Measurements from ENCODE around the gene RNF145.
"Not testable (repeated sequence)": the region's sequence is repeated elsewhere in the genome, so short reads cannot be mapped to it uniquely, and the experiment has no call there.

Gene RNF145

DNA sequence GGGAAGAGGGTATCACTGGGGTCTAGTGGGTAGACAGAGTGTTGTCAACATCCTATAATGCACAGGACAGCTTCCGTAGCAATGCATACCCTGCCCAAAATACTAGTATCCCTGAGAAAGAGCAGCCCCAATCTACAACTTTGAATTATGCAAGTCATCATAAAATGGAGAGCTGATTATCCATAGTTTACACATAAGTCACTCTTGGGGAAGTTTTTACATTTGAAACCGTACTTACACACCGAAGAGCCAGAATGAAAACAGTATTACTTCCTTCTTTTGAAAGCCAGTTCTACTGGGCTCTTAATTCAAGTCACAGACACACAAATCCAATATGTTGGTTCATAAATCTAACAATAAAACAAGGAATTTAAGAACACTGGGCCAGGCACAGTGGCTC is 21.6 kb downstream of the RNF145 start:
- no peak for DNase-seq

DNA sequence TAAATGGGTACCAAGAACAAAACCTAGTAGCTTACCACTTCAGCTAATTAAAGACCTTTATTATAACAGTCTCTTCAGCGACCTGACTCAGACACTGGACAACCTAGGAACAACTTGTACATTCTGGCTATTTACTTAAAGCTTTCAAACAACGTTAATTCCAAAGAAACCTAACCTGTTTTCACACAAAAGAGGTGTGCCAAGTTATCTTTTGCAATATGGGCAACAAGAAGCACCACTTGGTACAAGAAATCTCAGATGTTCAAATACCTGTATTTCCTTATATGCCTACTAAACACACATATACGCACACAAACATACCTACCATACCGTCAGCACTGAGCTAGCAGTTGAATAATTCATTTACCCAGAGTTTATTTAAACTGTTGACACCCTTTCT is 23.0 kb downstream of the RNF145 start:
- DNase-seq, result no peak

DNA sequence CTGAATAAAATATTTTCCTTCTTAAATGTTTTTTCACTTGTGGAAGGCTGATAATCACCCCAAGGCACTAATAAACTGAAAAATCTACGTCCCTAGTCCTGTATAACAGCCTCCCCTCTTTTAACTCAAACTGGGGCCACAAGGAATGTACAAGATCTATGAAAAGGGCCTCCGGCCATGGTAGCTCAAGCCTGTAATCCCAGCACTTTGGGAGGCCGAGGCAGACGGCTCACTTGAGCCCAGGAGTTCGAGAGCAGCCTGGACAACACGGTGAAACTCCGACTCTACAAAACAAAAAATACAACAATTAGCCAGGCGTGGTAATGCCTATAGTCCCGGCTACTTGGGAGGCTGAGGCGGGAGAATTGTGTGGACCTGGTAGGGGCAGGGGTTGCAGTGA is 23.6 kb downstream of the RNF145 start:
- DNase-seq, result no peak

DNA sequence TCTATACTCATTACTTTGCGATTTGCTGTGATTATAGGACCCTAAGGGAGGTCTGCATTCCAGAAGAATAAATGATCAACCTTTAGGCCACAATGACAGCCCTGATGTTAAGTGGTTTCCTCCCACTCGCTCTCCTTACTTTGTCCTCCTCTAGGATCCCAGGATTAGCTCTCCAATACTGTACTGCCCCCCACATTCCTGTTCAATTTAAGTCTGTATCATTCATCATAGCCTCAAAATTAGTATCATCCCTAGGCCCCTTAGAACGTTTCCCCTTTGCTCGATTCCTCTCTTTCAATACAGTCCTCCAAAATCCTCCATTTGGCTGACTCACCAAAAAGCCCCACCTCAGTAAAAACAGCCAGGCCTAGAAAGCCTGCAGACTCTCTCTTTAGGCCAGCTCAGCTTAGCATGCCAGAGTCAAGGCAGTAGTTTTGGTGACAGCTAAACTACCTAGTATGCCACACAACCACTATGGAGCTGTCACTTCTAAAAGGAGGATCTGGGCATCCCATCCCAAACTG is 24.4 kb downstream of the RNF145 start:
- DNase-seq, result peak; percentile 45

DNA sequence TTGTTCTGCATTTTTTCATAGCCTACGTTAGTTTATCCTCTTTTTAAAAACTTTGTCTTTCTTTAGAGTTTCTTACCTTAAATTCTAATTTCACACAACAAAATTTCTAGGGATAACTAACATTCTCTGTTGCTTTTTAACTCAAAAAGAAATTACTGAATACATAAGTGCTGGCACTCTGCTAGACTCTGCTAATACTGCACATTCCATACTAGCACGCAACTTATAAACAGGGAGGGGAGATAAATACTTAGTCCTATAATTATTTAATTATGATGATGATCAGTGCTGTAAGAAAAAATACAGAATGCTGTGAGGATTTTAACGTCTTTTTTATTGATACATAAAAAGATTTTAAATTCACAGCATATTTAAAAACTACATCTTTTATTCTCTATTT is 25.1 kb downstream of the RNF145 start:
- DNase-seq, result no peak

DNA sequence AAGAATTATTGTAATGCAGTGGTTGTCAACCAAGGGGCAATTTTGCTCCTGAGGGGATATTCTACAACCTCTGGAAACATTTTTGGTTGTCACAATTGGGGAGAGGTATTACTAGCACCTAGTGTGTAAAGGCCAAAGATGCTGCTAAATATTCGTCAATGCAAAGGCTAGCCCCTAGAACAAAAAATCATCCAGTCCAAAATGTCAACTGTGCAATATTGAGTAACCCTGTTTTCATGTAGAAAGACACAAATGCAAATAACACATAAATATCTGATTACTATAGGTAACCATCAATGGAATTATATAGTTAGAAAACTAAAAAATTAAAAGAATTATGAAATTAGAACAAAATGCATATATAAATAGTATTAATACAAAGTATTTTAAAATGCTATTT is 26.1 kb downstream of the RNF145 start:
- no peak for DNase-seq

DNA sequence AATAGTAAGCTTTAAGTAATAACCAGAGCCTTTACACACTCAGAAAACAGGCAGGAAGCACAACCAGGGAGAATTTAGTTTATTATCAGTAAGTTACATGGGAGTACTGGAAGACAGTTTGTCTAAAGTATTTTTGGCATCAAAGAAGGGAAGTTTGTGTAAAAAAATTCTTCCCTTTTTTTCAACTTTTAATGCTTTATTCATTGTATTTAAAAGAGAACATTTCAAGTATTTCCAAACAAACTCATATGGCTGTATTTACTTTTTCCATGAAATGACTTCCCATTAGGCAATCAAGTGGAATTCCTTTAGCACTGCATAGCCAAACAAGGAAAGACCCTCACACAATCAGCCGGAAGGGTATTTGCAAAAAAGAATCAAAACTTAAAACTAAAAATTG is 26.7 kb downstream of the RNF145 start:
- DNase-seq, result no peak

DNA sequence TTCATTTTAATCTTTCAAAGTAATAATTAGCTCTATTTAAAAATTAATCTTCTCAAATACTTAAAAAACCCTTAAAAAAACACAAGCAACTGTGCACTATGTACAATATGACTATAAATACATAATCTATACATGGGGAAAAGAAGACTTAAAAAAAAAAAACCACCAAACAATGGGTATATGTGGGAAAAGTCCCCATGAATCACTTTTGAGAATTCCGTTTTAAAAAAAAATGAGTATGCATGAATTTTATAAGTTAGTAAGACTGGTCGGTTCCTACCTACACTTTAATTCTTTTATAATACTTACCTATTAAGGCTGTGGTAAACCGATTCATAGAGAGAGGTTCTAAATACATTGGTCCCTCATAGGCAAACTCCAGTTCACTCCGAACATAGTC is 27.7 kb downstream of the RNF145 start:
- DNase-seq, result no peak

DNA sequence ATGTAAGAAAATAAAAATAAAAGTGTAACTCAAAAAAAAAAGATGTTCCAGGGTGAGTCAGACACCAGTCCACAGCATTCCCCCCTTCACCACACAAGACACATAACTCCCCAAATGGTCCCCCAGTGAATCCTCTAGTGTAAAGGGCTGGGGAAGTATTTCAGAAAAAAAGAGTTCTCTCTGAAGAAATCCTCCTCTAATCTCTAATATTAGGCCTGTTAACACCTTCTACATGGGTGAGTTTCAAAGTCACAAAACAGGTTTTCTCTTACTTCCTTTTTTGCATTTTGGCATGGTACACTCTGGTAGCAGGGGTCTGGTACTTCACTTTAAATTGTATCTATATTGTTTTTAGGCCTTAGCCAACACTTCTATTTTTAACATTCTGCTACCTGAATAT is 28.2 kb downstream of the RNF145 start:
- DNase-seq, result no peak

DNA sequence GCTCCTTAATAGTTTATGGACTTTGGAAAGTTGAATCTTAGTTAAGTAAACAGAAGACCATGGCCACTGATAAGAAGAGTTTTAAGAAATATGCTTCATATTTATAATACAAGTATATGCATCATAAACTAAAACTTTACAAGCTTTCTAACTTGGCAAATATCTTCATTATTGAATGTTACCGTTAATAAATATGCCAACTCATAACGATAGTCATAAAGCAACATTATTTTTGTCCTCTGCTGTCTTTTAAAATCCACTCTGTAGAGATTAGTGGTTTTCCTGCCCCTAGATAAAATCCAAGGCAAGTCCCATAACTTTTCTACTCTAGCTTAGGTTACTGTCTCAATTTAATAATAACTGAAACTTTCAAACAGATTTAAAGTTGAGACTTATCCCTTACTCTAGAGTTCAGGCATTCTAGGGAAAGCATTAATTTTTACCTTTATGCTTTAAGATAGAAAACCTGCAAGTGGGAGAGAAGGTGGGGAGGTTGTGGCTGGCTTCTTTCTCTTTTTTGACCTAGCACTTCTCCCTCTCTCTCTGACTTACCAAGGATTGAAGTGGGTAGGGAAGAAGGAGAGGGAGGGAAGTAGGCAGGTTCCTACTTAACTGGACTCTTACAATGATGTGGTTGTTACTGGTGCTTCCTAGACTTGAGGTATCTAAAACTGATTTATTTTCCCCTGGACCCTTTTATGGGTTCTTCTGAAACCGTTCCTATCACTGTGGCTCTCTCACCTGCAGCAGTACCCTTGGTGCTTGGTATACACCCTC is 29.6 kb downstream of the RNF145 start:
- no peak for DNase-seq

DNA sequence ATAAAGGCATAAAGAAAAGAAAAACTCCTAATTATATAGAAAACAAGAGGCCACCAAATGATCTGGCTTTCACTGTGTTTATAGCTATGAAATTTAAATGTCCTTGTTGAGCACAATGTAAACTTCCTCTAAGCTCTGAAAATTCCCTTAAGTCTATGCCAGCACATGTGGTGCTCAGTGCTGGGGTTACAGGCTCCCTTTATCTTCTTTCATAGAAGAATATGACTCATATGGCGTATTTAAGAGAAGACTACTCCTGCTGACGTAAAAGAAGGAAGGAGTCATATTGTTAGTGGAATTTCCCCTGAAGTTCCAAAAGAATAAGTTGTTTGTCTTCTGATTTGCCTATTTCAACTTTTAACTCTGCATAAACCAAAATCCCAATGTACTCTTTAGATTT is 30.4 kb downstream of the RNF145 start:
- peak; percentile 29 for DNase-seq

DNA sequence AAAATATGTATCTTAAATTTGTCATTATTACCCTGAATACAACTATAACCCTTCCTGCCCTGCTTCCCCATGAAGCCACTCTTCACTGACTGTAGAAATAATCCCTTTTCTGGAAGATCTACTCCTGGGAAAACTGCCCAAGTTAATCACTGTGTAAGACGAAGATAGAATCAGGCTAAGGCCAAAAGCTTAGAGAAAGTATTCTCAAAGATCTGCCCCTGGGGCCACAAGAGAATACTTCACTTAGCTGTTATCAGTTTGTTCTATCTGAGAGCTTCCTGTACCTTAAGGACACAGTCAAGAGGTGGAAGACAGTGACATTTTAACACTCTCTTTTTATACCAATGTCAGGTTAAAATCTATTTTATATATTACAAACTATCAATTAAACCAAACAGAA is 33.8 kb downstream of the RNF145 start:
- DNase-seq, result no peak

DNA sequence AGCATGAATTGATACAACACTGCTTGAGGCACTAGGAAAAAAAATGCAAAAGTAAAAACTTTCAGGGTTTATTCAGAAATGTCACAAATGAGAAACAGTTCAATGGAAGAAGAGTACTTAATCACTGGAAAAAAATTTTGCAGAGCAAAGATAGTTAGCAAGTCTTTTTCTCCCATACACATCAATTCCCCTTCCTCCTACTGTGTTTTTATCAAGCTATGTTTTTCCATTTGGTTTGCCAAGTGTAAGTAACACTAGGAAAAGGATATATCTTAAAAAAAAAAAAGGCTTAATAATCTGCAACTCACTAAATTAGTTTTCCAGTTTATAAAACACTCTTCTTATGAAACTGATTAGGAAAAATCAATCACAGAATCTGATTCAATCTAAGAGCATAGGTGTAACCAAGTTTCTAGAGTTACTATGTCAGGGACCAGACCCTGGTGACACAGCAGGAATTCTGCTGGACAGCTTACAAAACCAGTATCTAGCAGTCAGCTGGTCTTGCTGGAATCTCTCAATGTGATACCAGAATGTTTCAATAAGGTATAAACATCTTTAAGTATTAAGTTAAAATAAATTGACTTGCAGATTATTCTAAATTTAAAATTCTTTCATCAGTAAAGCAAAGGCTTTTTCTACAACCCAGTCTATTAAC is 34.7 kb downstream of the RNF145 start:
- no peak for DNase-seq

DNA sequence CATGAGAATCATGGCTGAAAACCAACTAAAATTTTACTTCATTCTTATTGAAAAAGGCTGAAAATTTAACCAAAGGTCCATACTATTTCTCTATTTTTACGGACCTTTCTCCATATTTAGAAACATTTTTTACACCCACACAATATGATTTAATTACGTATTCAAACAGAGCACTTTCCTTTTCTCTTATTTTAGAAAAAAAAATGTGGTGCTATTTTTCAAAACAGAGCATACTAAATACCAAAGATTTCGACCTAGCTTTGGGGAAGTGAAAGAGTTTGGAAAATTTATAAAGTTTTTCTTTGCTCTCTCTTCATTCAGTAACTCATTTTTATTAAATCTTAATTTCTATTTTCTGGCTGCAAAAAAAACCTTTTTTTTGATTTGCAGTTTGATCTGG is 38.1 kb downstream of the RNF145 start:
- no peak for DNase-seq

DNA sequence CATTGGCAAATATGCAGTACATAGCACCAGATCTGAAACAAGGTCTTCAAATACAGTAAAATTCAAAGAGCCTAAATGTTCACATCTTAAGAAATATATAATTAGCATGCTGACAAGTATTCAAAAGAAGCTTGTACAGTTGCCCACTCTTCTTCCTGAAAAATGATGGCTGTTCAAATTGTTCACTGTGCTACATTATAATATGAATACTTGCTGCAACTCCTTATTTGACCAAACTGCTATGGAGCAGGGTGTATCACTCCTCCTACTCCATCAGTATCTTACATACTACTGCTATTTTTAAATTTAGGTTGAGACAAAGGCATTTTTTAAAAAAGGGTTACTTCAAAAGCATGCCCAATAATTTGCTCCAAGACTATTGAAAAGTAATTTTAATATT is 39.3 kb downstream of the RNF145 start:
- no peak for DNase-seq

DNA sequence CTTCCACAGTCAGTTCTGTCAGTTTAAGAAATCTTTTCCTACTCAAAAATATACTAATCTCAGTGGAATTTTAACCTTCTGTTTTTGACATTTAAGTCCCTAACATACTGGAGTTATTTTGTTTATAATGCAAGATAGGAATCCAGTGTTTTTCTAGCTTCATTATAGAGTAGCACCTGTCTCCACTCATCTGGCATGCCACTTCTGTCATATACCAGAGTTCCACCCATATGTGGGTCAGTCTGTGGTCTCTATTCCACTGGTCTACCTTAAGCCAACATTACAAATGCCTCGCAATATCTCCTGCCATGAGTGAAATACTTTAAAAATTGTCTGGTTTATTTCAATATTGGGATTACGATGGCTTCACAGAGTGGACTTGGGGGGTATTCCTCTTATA is 42.9 kb downstream of the RNF145 start:
- DNase-seq, result no peak

DNA sequence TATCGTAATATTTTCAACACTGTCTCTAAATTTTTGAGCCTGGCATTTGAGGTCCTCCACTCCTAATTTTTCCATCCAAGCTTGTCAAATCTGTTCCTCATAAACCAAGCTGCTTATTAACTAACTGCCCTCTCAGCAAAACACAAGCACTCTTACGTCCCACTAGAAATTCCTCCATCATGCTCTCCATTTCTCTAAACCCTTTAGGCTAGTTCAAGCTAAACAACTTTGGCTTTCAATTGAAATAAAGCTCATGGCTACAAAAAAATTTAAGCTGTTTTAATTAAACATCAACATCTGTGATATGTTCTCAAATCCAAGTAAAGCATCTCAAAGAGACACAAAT is 45.7 kb downstream of the RNF145 start:
- no peak for DNase-seq

DNA sequence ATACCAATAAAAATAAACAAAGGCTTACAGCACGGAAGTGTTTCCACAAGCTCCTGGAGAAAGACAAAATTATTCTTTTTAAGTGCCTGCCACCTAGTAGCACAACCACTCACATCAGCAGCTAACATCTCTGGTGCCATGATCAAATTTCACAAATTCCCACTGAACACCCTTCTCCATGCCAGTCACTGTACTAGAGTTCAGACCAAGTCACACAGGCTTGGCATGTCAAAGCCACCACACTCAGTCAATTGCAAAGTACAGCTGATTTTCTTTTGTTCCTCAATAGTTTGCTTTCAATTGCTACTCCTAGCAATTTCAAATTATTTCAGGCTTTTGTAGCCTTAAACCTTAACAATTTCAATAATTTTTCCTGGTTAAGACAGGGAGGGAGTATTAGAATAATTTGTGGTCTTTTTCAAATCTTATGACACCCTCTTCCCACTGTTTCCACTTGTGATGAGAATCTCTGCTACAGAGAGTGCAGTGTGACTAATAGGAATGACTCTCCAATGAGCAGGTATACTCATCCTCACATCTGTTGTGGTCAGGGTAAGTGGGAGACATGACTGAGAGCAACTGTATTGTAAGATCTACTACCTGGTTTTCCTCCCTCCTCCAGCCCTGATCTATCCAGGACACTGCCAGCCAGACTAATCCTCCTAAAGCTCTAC is 46.2 kb downstream of the RNF145 start:
- DNase-seq, result no peak

DNA sequence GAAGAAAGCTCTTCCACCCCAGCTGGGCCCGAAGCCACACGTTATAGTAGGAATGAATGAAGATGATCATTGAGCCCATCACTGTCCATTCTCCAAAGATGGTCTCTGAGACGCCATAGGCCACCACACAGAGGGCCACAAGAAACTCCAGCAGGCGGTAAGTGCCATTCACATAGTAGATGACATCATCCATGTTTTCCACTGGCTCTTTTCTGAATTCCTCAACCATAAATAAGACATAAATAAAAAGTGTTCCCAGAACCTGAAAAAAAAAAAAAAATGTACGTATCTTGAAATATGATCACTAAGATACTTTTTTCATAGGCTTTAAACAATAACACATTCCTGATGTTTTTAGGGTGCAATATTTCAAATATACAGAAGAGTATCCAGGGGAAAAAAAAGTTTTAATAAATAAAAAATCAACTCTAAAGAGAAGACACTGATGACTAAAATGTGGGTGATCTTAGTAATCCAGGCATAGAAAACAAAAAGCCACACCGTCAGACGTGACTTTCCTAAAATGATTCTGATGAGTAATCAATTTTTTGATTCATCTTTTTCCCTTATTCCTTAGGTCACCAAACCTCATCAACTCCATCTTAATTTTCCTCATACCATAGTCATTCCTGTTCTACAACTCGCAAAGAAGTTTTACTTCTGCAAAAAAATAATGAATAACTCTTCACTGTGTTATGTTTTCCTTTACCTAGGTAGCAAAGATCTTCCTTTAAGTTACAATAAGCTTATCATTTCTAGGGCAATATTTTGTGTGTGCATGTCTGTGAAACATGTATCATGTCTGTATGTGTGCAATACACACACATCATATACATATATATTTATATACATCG is 47.8 kb downstream of the RNF145 start:
- no peak for DNase-seq

DNA sequence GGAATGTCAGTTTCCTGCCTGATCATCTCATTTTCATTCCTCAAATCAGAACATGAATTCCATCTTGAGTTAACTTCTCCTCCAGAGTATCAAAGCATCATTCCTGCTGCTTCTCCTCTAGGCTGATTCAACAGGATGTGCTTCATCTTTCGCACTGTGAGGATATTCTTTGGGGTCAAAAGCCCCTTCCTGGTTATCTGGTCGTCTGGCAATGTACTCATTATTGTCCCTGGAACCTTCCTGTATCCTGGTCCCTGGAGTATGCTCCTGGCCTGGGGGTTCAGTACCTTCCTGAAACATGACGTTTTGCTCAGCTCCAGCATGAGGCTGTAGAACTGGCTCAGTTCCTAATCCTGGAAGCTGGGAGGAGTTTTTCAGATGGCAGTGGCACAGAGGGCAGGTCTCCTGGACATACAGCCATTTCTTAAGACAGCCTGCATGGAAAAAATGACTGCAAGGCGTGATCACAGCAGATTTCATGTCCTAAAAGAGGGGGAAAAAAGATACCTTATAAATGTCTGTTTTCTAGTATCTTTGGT is 50.7 kb downstream of the RNF145 start:
- not testable (repeated sequence) for DNase-seq

DNA sequence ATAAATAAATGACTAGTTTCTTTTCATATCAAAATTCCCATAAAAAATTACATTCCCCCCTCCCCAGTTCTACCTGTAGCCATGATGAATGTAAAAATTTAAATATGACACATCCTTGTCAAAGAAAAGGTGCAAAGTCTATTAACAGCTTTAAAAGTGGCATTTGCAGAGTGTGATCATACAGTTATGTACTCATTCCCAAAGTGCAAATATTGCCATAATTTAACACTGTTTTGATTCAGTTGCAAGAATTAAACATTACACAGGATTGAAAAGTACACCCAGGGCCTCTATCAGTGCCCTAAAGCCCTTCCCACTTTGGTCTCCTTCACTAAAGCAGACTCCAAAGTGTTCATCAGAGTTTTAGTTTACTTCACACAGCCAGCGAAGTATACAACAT is 51.8 kb downstream of the RNF145 start:
- no peak for DNase-seq

DNA sequence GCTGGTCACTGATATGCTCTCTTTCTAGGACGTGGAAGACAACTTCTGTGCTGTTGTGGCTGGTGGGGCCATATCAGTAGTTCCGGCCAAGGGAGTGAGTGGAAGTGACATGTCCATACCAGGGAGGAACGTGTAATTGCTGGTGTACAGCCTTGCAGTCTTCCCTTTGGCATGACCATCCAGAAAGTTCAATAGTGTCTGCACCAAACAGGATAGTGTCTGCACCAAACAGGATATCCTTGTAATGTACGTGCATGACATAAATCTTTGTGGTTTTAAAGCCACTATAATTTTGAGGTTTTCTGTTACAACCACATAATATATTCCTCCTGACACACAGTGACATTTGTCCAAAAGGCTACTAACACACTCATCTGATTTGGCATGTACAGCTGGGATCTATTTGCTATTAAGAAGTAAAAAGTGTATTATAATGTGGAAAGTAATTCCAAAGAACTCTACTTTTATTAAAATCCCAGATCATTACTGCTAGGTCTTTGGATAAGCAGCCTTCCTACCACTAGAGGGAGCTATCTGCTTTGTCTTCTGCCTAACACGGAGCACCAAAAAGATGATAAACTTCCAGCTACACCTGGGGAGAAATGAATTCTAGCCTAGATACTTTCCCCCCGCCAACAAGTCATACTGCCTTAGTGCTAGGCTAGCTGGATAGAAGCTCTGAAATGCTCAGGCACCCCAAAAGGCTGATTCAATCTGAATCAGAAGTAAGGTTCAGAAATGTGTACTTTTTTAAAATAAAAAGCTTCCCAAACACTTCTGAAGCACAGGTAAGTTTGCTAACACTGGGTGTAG is 52.7 kb downstream of the RNF145 start:
- no peak for DNase-seq

Measured in activated naive CD4-positive, alpha-beta T cell treated with Interleukin-2 at 50 U/mL for 16 hours (primary cell).